Measurements from ENCODE around the gene GEN1. TPM values are rescaled to one million over a fixed set of nuclear protein-coding genes. Genes with fewer than 3 reads are reported as not detected.

Gene GEN1
- total and polyA plus RNA-seq, 2 of the 4 experiments (the other 2 are of a cell fraction) = 7.9 to 8.3 TPM

GRCh38 chr2:17719562-17720371 is 34.2 kb upstream of the GEN1 start:
- TF ChIP-seq POLR2A (IDR thresholded peaks at IDR 0.05; ENCODE audit: low read depth, low read length) = no peak
- no peak for TF ChIP-seq MXI1 (IDR thresholded peaks at IDR 0.05; ENCODE audit: borderline replicate concordance, low read depth, low read length)
- TF ChIP-seq CEBPB (IDR thresholded peaks at IDR 0.05; ENCODE audit: low read depth, low read length) = no peak
- TF ChIP-seq MAFK (IDR thresholded peaks at IDR 0.05; ENCODE audit: low read depth, low read length) = no peak
- no peak for TF ChIP-seq RFX5 (IDR thresholded peaks at IDR 0.05; ENCODE audit: low read depth, low read length)
- peak; percentile 74 for TF ChIP-seq CTCF (conservative IDR thresholded peaks at IDR 0.05; ENCODE audit: low read depth, low read length)
- TF ChIP-seq USF2 (IDR thresholded peaks at IDR 0.05; ENCODE audit: low read depth, low read length) = no peak
- peak; percentile 55; the same call in 1 of the 2 replicates for TF ChIP-seq SMC3 (IDR thresholded peaks at IDR 0.05; ENCODE audit: low read depth, low read length)
- TF ChIP-seq FOS (IDR thresholded peaks at IDR 0.05; ENCODE audit: low read depth, low read length) = no peak
- TF ChIP-seq CHD1 (IDR thresholded peaks at IDR 0.05; ENCODE audit: low read depth, low read length) = no peak
- no peak for TF ChIP-seq MAZ (IDR thresholded peaks at IDR 0.05; ENCODE audit: borderline replicate concordance, low read depth, low read length)
- no peak for TF ChIP-seq NFE2L2 (IDR thresholded peaks at IDR 0.05; ENCODE audit: low read depth, low read length)
- TF ChIP-seq BHLHE40 (IDR thresholded peaks at IDR 0.05; ENCODE audit: low read depth, low read length) = no peak
- TF ChIP-seq RAD21 (IDR thresholded peaks at IDR 0.05; ENCODE audit: low read length) = peak; percentile 67
- no peak overlapping the region for H2BK120ac ChIP-seq (ENCODE audit: low read depth, low read length)
- H3K23ac ChIP-seq (ENCODE audit: low read depth, low read length) = no peak overlapping the region
- no peak overlapping the region for H3K9ac ChIP-seq (ENCODE audit: low read depth, low read length)
- in situ Hi-C loops (cut with MboI; ENCODE audit: low sequenced_read_pairs) (no loop called here), dilution Hi-C loops (cut with HindIII; ENCODE audit: low sequenced_read_pairs, unreplicated experiment) (no loop called here), intact Hi-C loops (cut with micrococcal nuclease) (loop anchor here (1.0 to 10.0 kb wide), 3 partner anchors 111 to 659 kb away; no protein-coding TSS in a partner anchor)
- no peak overlapping the region for H2AFZ ChIP-seq (replicated peaks; ENCODE audit: low read length, poor library complexity)
- H3K27ac ChIP-seq (ENCODE audit: insufficient read depth, low read length) = no peak overlapping the region
- no peak overlapping the region for H3K4me2 ChIP-seq (ENCODE audit: low read depth, low read length)
- no peak overlapping the region for H3K56ac ChIP-seq (ENCODE audit: extremely low read depth, insufficient read depth, low read length)
- no peak overlapping the region for H3K14ac ChIP-seq (replicated peaks; ENCODE audit: low read depth, low read length)
- no peak overlapping the region for H3K18ac ChIP-seq (ENCODE audit: low read depth, low read length)
- no peak overlapping the region for H2BK5ac ChIP-seq (ENCODE audit: low read depth, low read length, poor library complexity, severe bottlenecking)
- BruUV-seq (replicated peaks) = no TSS peak
- ChIA-PET CTCF (interaction anchor here (0.7 to 2.3 kb wide), 9 partner anchors 8 to 76 kb away, joined by 3 to 12 read pairs (median 3); no protein-coding TSS in a partner anchor), POLR2A (ENCODE audit: unreplicated experiment) (no interaction called here)
- no peaks in the 10 kb centered on the region for H4K20me1 ChIP-seq (ENCODE audit: insufficient read depth, low read length)
- no peak overlapping the region for H4K8ac ChIP-seq (ENCODE audit: low read depth in 2 of 2, low read length in 2 of 2)
- DNase-seq (peak; percentile 27), ATAC-seq (ENCODE audit: low read depth) (peak; percentile 77)
- H3K4ac ChIP-seq (ENCODE audit: low read depth, low read length) = no peak overlapping the region
- H3K36me3 ChIP-seq (ENCODE audit: control insufficient read depth, insufficient read depth, low read length) = peaks cover 12% of the 10 kb centered on the region
- no peaks in the 10 kb centered on the region for H3K79me1 ChIP-seq (ENCODE audit: low read depth in 1 of 2, low read length in 2 of 2)
- no peak overlapping the region for H2BK20ac ChIP-seq (ENCODE audit: low read depth, low read length)
- no peak overlapping the region for H2AK9ac ChIP-seq (replicated peaks; ENCODE audit: low read depth, low read length, poor library complexity)
- no peaks in the 10 kb centered on the region for H3K9me1 ChIP-seq (ENCODE audit: insufficient read depth, low read length)
- no peak overlapping the region for H4K5ac ChIP-seq (ENCODE audit: low read depth, low read length)
- H3K9me3 ChIP-seq (ENCODE audit: control insufficient read depth, insufficient read depth, low read length) = no peaks in the 10 kb centered on the region
- no CpG with 5 or more reads among the region's 4 CpGs for WGBS, 2 experiments (ENCODE audit: extremely low coverage in 2 of 2, insufficient read length in 1 of 2)
- no peak overlapping the region for H4K91ac ChIP-seq (ENCODE audit: insufficient read depth, low read depth, low read length)
- H2BK15ac ChIP-seq (ENCODE audit: low read depth, low read length) = no peak overlapping the region
- no peak overlapping the region for H2AK5ac ChIP-seq (ENCODE audit: low read depth, low read length)
- H3K4me3 ChIP-seq (ENCODE audit: insufficient read depth, low read depth, low read length) = no peak overlapping the region
- no peaks in the 10 kb centered on the region for H3K4me1 ChIP-seq (ENCODE audit: control insufficient read depth, insufficient read depth, low read length)
- H3K27me3 ChIP-seq (ENCODE audit: control insufficient read depth, insufficient read depth, low read length) = no peaks in the 10 kb centered on the region
